Renal cortex interstitium (tissue), 15 donors: ENCODE results near the gene MRPS14. TPM values are rescaled to one million over a fixed set of nuclear protein-coding genes. Genes with fewer than 3 reads are reported as not detected.
"Not testable (repeated sequence)": the region's sequence is repeated elsewhere in the genome, so short reads cannot be mapped to it uniquely, and the experiment has no call there.

ENCODE experiments used
- DNase-seq, 11 donors: peaks; one replicate each; pipeline ENCODE4 v3.0.0-alpha.2; 2013; ENCODE audit warnings: low read depth in 9 of 11, low spot score in 4 of 11; ENCODE audit errors: extremely low read depth in 1 of 11
- long read RNA-seq, 16 experiments: transcript quantifications; one replicate each; lab custom pipeline, GENCODE V29; 2026
- polyA plus RNA-seq, 3 donors: library from polyadenylated mRNA; unstranded; fragments of 120-200 nt; gene quantifications; one replicate each; pipeline ENCODE4 v1.2.1, GENCODE V29; 2013; ENCODE audit not compliant: insufficient read length in 3 of 3

The MRPS14 gene
- 10 to 100 TPM; 44.8 to 52.0 (median 47.5) TPM for polyA plus RNA-seq
- long read RNA-seq, donor 1, transcript MRPS14-202 (3 exons, 2,115 nt) = major isoform, 47 of 53 reads
- long read RNA-seq, donor 1, partial matches to known transcripts = 5 of 53 reads
- long read RNA-seq, donor 1, other reads (novel, unspliced or antisense) = 0 of 53 reads
- long read RNA-seq, donor 2, transcript MRPS14-202 (3 exons, 2,115 nt) = major isoform, 45 of 47 reads
- long read RNA-seq, donor 2, partial matches to known transcripts = 0 of 47 reads
- long read RNA-seq, donor 2, other reads (novel, unspliced or antisense) = 0 of 47 reads
- long read RNA-seq, donor 3, transcript MRPS14-201 (3 exons, 910 nt) = minor isoform, 7 of 109 reads
- long read RNA-seq, donor 3, transcript MRPS14-202 (3 exons, 2,115 nt) = major isoform, 75 of 109 reads
- long read RNA-seq, donor 3, partial matches to known transcripts = 27 of 109 reads
- long read RNA-seq, donor 3, other reads (novel, unspliced or antisense) = 0 of 109 reads
- long read RNA-seq, donor 4, transcript MRPS14-202 (3 exons, 2,115 nt) = major isoform, 61 of 73 reads
- long read RNA-seq, donor 4, partial matches to known transcripts = 8 of 73 reads
- long read RNA-seq, donor 4, other reads (novel, unspliced or antisense) = 0 of 73 reads
- long read RNA-seq, donor 5 = 0 reads
- long read RNA-seq, donor 6, transcript MRPS14-202 (3 exons, 2,115 nt) = major isoform, 46 of 55 reads
- long read RNA-seq, donor 6, partial matches to known transcripts = 7 of 55 reads
- long read RNA-seq, donor 6, other reads (novel, unspliced or antisense) = 0 of 55 reads
- long read RNA-seq, donor 7, transcript MRPS14-202 (3 exons, 2,115 nt) = major isoform, 70 of 87 reads
- long read RNA-seq, donor 7, partial matches to known transcripts = 14 of 87 reads
- long read RNA-seq, donor 7, other reads (novel, unspliced or antisense) = 0 of 87 reads
- long read RNA-seq, donor 8, transcript MRPS14-202 (3 exons, 2,115 nt) = major isoform, 100 of 122 reads
- long read RNA-seq, donor 8, transcript MRPS14-201 (3 exons, 910 nt) = minor isoform, 7 of 122 reads
- long read RNA-seq, donor 8, partial matches to known transcripts = 15 of 122 reads
- long read RNA-seq, donor 8, other reads (novel, unspliced or antisense) = 0 of 122 reads
- long read RNA-seq, donor 9, transcript MRPS14-202 (3 exons, 2,115 nt) = major isoform, 57 of 72 reads
- long read RNA-seq, donor 9, partial matches to known transcripts = 11 of 72 reads
- long read RNA-seq, donor 9, other reads (novel, unspliced or antisense) = 0 of 72 reads
- long read RNA-seq, donor 10, transcript MRPS14-202 (3 exons, 2,115 nt) = major isoform, 58 of 72 reads
- long read RNA-seq, donor 10, partial matches to known transcripts = 11 of 72 reads
- long read RNA-seq, donor 10, other reads (novel, unspliced or antisense) = 0 of 72 reads
- long read RNA-seq, donor 11, transcript MRPS14-202 (3 exons, 2,115 nt) = major isoform, 46 of 55 reads
- long read RNA-seq, donor 11, partial matches to known transcripts = 6 of 55 reads
- long read RNA-seq, donor 11, other reads (novel, unspliced or antisense) = 0 of 55 reads
- long read RNA-seq, donor 12, transcript MRPS14-202 (3 exons, 2,115 nt) = major isoform, 21 of 21 reads
- long read RNA-seq, donor 12, partial matches to known transcripts = 0 of 21 reads
- long read RNA-seq, donor 12, other reads (novel, unspliced or antisense) = 0 of 21 reads
- long read RNA-seq, donor 13, transcript MRPS14-201 (3 exons, 910 nt) = minor isoform, 6 of 129 reads
- long read RNA-seq, donor 13, transcript MRPS14-202 (3 exons, 2,115 nt) = major isoform, 105 of 129 reads
- long read RNA-seq, donor 13, partial matches to known transcripts = 18 of 129 reads
- long read RNA-seq, donor 13, other reads (novel, unspliced or antisense) = 0 of 129 reads
- long read RNA-seq, donor 14, transcript MRPS14-202 (3 exons, 2,115 nt) = major isoform, 58 of 72 reads
- long read RNA-seq, donor 14, partial matches to known transcripts = 12 of 72 reads
- long read RNA-seq, donor 14, other reads (novel, unspliced or antisense) = 0 of 72 reads
- long read RNA-seq, donor 15, transcript MRPS14-202 (3 exons, 2,115 nt) = major isoform, 26 of 26 reads
- long read RNA-seq, donor 15, partial matches to known transcripts = 0 of 26 reads
- long read RNA-seq, donor 15, other reads (novel, unspliced or antisense) = 0 of 26 reads
- long read RNA-seq, donor 16, transcript MRPS14-201 (3 exons, 910 nt) = minor isoform, 5 of 212 reads
- long read RNA-seq, donor 16, transcript MRPS14-202 (3 exons, 2,115 nt) = major isoform, 171 of 212 reads
- long read RNA-seq, donor 16, partial matches to known transcripts = 36 of 212 reads
- long read RNA-seq, donor 16, other reads (novel, unspliced or antisense) = 0 of 212 reads

GRCh38 chr1:175023043-175023921 lies at the start of gene MRPS14:
Gene MRPS14, minus strand, starts transcription at chr1:175023425. Its CDS starts 17 bp downstream, at chr1:175023408.
- peak; percentile 95 to 99 (median 98) for DNase-seq

- peak in 9 of 11 donors; percentile 25 to 66 (median 47) for DNase-seq
These were observed 49.1 kb upstream of the MRPS14 start for GRCh38 chr1:175072099-175072951.

GRCh38 chr1:175071276-175071943 lies 48.2 kb upstream of the MRPS14 start:
- DNase-seq = no peak

GRCh38 chr1:175070818-175071217 lies 47.6 kb upstream of the MRPS14 start:
- DNase-seq = no peak

- no peak for DNase-seq
These were observed 44.3 kb upstream of the MRPS14 start, which contains the start of gene TNN for GRCh38 chr1:175067362-175068106. Gene TNN, plus strand, starts transcription at chr1:175067833. Its CDS starts 9,586 bp downstream, at chr1:175077419.

- DNase-seq = no peak
These were observed 39.6 kb upstream of the MRPS14 start for GRCh38 chr1:175062858-175063257.

- DNase-seq = no peak
These were observed 39.1 kb upstream of the MRPS14 start for GRCh38 chr1:175062339-175062738.

- no peak for DNase-seq
These were observed 31.5 kb upstream of the MRPS14 start for GRCh38 chr1:175054736-175055135.

- DNase-seq = no peak
These were observed 27.8 kb upstream of the MRPS14 start for GRCh38 chr1:175050992-175051391.

- no peak for DNase-seq
These were observed 22.3 kb upstream of the MRPS14 start for GRCh38 chr1:175045519-175045918.

- no peak for DNase-seq
These were observed 21.9 kb upstream of the MRPS14 start for GRCh38 chr1:175045097-175045496.

- DNase-seq = not testable (repeated sequence)
These were observed 21.4 kb upstream of the MRPS14 start for GRCh38 chr1:175044591-175044990.

GRCh38 chr1:175043824-175044223 lies 20.6 kb upstream of the MRPS14 start:
- no peak for DNase-seq

- no peak for DNase-seq
These were observed 19.4 kb upstream of the MRPS14 start for GRCh38 chr1:175042650-175043049.
